Neural progenitor cell (in vitro differentiated cells): ENCODE results near the gene ACER3. TPM values are rescaled to one million over a fixed set of nuclear protein-coding genes. Genes with fewer than 3 reads are reported as not detected.

ENCODE experiments used
- DNase-seq: peaks from one replicate; pipeline ENCODE4 v3.0.0-alpha.2; 2016; ENCODE audit warnings: low spot score
- H2AFZ ChIP-seq: fragments of 200-600 bp; sonication (generic); replicated peaks from 2 replicates; pipeline ENCODE4 v1.6.1; 2016; ENCODE audit warnings: antibody characterized with exemption
- H3F3A ChIP-seq: fragments of 200-600 bp; sonication (generic); 2 replicates; pipeline ENCODE4 v1.6.1; 2016; ENCODE audit warnings: antibody characterized with exemption, low read depth
- H3K27ac ChIP-seq: fragments of 200-600 bp; sonication (generic); 2 replicates; pipeline ENCODE4 v1.5.1; 2016; ENCODE audit warnings: mild to moderate bottlenecking
- H3K27me3 ChIP-seq: fragments of 200-600 bp; sonication (generic); 2 replicates; pipeline ENCODE4 v1.6.1; 2016; ENCODE audit warnings: mild to moderate bottlenecking, moderate library complexity
- H3K36me3 ChIP-seq: fragments of 200-600 bp; sonication (generic); 2 replicates; pipeline ENCODE4 v1.5.1; 2016
- H3K4me1 ChIP-seq: fragments of 200-600 bp; sonication (generic); 2 replicates; pipeline ENCODE4 v1.6.1; 2016; ENCODE audit warnings: mixed run types
- H3K4me2 ChIP-seq: fragments of 200-600 bp; sonication (generic); 2 replicates; pipeline ENCODE4 v1.6.1; 2016
- H3K4me3 ChIP-seq: fragments of 200-600 bp; sonication (generic); 2 replicates; pipeline ENCODE4 v1.5.1; 2016
- H3K79me2 ChIP-seq: fragments of 200-600 bp; sonication (generic); 2 replicates; pipeline ENCODE4 v1.6.1; 2016; ENCODE audit warnings: low read depth
- H3K9ac ChIP-seq: fragments of 200-600 bp; sonication (generic); 2 replicates; pipeline ENCODE4 v1.6.1; 2016
- H3K9me3 ChIP-seq: fragments of 200-600 bp; sonication (generic); 2 replicates; pipeline ENCODE4 v1.5.1; 2016; ENCODE audit warnings: low read depth
- H4K20me1 ChIP-seq: fragments of 200-600 bp; sonication (generic); 2 replicates; pipeline ENCODE4 v1.6.1; 2016; ENCODE audit warnings: low read depth
- H3K27ac Mint-ChIP-seq: 3 replicates; pipeline ENCODE4 v1.8.0; 2021; ENCODE audit warnings: mixed read lengths
- H3K27me3 Mint-ChIP-seq: 2 replicates; pipeline ENCODE4 v1.8.0; 2022; ENCODE audit warnings: low read depth, mild to moderate bottlenecking, inconsistent platforms, moderate library complexity, mixed read lengths; ENCODE audit not compliant: insufficient read depth
- H3K36me3 Mint-ChIP-seq: 3 replicates; pipeline ENCODE4 v1.8.0; 2021; ENCODE audit warnings: mixed read lengths
- H3K4me1 Mint-ChIP-seq: 3 replicates; pipeline ENCODE4 v1.8.0; 2021; ENCODE audit warnings: mixed read lengths
- H3K4me3 Mint-ChIP-seq: 3 replicates; pipeline ENCODE4 v1.8.0; 2021; ENCODE audit warnings: mild to moderate bottlenecking, moderate library complexity, mixed read lengths
- H3K9me3 Mint-ChIP-seq: 3 replicates; pipeline ENCODE4 v1.8.0; 2020; ENCODE audit warnings: mixed read lengths
- EZH2 ChIP-seq: fragments of 200-600 bp; sonication (generic); IDR thresholded peaks from 2 replicates; pipeline ENCODE4 v1.6.1; 2017; ENCODE audit warnings: antibody characterized with exemption, mild to moderate bottlenecking, moderate library complexity
- EZH2phosphoT487 ChIP-seq: fragments of 200-600 bp; sonication (generic); IDR thresholded peaks from 2 replicates; pipeline ENCODE4 v1.6.1; 2017; ENCODE audit warnings: antibody characterized with exemption
- total RNA-seq: library from RNA; depleted of rRNA; stranded (reverse); fragments of >200 nt; gene quantifications from 2 replicates; pipeline ENCODE4 v1.2.3, GENCODE V29; 2015; ENCODE audit warnings: low replicate concordance
- TF ChIP-seq, protein P1 (sequence below): fragments of 200-600 bp; sonication (generic); IDR thresholded peaks from 2 replicates; pipeline ENCODE4 v1.5.1; 2017; ENCODE audit warnings: antibody characterized with exemption, mild to moderate bottlenecking

The ACER3 gene
- total RNA-seq, 1 donor from 2014 or later, result 18.9 TPM

DNA sequence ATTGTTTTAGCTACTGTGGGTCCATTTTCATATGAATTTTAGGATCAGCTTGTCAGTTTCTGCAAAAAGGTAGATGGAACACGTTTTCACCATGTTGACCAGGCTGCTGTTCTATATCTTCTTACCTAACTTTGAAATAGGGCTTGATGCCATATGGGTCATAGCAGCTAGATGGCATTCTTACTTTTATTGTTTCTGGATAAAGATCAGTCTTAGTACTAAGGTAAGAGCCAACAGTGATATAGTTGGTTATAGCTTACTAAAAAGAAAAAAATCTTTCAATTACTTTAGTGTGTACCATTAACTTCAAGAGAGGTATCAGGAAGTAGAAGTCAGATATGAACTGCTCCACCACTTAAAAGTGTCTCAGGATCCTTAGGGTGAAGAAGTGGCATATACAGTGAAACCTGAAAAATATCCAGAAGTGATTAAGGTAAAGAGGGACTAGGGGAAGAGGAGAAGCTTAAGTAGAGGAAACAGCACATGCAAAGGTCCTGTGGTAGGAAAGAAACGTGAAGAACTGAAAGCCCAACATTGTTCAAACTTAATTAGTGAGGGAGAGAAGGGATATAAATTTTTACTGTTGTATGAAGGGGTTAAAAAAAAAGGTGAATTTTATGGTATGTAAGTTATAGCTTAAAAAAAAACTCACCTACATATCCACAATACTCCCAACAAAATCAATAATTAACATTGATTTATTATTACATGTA, 113.6 kb downstream of the ACER3 start:
- Histone ChIP-seq H3K4me3 (no peak overlapping the region), H3K9me3 (no peaks in the 10 kb centered on the region), H3K9ac (no peak overlapping the region), H3K79me2 (no peaks in the 10 kb centered on the region), H3K27me3 (no peaks in the 10 kb centered on the region), H3K4me2 (no peak overlapping the region), H3K36me3 (no peaks in the 10 kb centered on the region), H3K27ac (no peak overlapping the region), H3K4me1 (no peaks in the 10 kb centered on the region), H3F3A (no peaks in the 10 kb centered on the region), H4K20me1 (no peaks in the 10 kb centered on the region), H2AFZ (no peak overlapping the region)
- Mint-ChIP-seq H3K27ac (no peak overlapping the region), H3K9me3 (peaks cover 13% of the 10 kb centered on the region), H3K4me3 (no peak overlapping the region), H3K4me1 (no peaks in the 10 kb centered on the region), H3K27me3 (no peaks in the 10 kb centered on the region), H3K36me3 (no peaks in the 10 kb centered on the region)
- DNase-seq, result no peak
- TF ChIP-seq EZH2phosphoT487 (no peak), EZH2 (no peak)
- TF ChIP-seq, protein P1, sequence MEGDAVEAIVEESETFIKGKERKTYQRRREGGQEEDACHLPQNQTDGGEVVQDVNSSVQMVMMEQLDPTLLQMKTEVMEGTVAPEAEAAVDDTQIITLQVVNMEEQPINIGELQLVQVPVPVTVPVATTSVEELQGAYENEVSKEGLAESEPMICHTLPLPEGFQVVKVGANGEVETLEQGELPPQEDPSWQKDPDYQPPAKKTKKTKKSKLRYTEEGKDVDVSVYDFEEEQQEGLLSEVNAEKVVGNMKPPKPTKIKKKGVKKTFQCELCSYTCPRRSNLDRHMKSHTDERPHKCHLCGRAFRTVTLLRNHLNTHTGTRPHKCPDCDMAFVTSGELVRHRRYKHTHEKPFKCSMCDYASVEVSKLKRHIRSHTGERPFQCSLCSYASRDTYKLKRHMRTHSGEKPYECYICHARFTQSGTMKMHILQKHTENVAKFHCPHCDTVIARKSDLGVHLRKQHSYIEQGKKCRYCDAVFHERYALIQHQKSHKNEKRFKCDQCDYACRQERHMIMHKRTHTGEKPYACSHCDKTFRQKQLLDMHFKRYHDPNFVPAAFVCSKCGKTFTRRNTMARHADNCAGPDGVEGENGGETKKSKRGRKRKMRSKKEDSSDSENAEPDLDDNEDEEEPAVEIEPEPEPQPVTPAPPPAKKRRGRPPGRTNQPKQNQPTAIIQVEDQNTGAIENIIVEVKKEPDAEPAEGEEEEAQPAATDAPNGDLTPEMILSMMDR, result no peak

DNA sequence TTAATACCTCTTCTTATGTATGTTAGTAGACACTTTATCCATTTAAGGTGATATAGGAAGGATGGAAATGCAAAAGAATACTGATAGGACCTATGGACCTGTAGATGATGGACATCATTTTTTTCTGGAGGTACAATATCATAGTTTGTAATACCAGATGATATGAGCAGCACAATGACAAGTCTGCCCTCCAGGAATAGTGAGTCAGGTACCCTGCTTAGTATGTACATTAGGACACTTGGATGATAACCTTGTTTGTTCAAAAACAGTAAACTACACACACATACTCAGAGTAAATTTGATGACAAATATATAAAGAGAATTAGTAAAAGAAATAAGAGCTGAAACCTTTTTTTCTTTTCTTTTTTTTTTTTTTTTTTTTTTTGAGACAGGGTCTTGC, 114.8 kb downstream of the ACER3 start:
- Histone ChIP-seq H3K4me2 (no peak overlapping the region), H3K9ac (no peak overlapping the region), H4K20me1 (no peaks in the 10 kb centered on the region), H3K79me2 (no peaks in the 10 kb centered on the region), H3K36me3 (no peaks in the 10 kb centered on the region), H3K4me1 (no peaks in the 10 kb centered on the region), H3F3A (no peaks in the 10 kb centered on the region), H3K27me3 (no peaks in the 10 kb centered on the region), H3K4me3 (no peak overlapping the region), H3K27ac (no peak overlapping the region), H2AFZ (no peak overlapping the region), H3K9me3 (no peaks in the 10 kb centered on the region)
- no peak for DNase-seq
- Mint-ChIP-seq H3K27ac (no peak overlapping the region), H3K36me3 (no peaks in the 10 kb centered on the region), H3K4me3 (no peak overlapping the region), H3K27me3 (no peaks in the 10 kb centered on the region), H3K9me3 (peaks cover 13% of the 10 kb centered on the region), H3K4me1 (no peaks in the 10 kb centered on the region)
- TF ChIP-seq EZH2phosphoT487 (no peak), EZH2 (no peak)
- TF ChIP-seq, protein P1, result no peak

DNA sequence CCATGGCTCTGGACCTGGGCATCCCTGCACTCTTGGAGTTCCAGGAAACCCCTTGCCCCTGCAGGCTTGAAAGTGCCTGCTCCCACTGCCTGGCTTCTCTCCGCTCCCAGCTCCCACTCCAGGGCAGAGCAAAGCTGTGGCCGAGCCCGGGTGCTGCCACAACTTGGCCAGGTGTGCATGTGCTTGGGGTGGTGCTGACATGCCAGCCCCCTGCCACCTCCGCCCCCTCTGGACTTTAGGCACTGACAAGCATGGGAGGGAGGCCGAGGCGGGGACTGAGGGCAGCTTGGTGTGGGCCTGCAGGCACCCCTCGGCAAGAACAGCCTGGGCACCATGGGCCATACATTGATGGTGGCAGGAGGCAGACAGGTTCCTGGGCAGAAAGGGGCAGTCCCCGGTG, 117.1 kb downstream of the ACER3 start:
- no peaks in the 10 kb centered on the region for H3K27me3 Mint-ChIP-seq
- DNase-seq, result no peak
- Histone ChIP-seq H3K4me1 (no peaks in the 10 kb centered on the region), H3K4me3 (no peak overlapping the region), H3F3A (no peaks in the 10 kb centered on the region), H3K9me3 (no peaks in the 10 kb centered on the region), H3K36me3 (no peaks in the 10 kb centered on the region), H3K4me2 (no peak overlapping the region), H3K9ac (no peak overlapping the region), H3K27me3 (no peaks in the 10 kb centered on the region), H2AFZ (no peak overlapping the region), H4K20me1 (no peaks in the 10 kb centered on the region), H3K79me2 (no peaks in the 10 kb centered on the region), H3K27ac (no peak overlapping the region)
- H3K36me3 Mint-ChIP-seq, result no peaks in the 10 kb centered on the region
- H3K4me3 Mint-ChIP-seq, result no peak overlapping the region
- H3K27ac Mint-ChIP-seq, result no peak overlapping the region
- H3K4me1 Mint-ChIP-seq, result no peaks in the 10 kb centered on the region
- no peaks in the 10 kb centered on the region for H3K9me3 Mint-ChIP-seq
- TF ChIP-seq, protein P1, result no peak
- no peak for TF ChIP-seq EZH2
- no peak for TF ChIP-seq EZH2phosphoT487
